DND-41 (cell line): Measurements from ENCODE around the gene RIN1.
A peak's percentile ranks its signal among the peaks of the same experiment; 100 is the strongest.

Source experiments
- ATAC-seq: fragments of 200-7000 bp; cut with Tn5 transposase; 3 replicates; pipeline ENCODE4 v1.9.1; 2021; ENCODE audit warnings: low read depth; ENCODE audit not compliant: insufficient read depth
- DNase-seq: peaks from one replicate; pipeline ENCODE4 v3.0.0-alpha.2; 2020
- H2AFZ ChIP-seq: 2 replicates; pipeline ENCODE4 v1.6.0; 2012; ENCODE audit warnings: low read depth, low read length
- H3K27ac ChIP-seq: 2 replicates; pipeline ENCODE4 v1.5.1; 2012; ENCODE audit warnings: low read length, inconsistent platforms
- H3K27me3 ChIP-seq: fragments of 200-600 bp; sonication (generic); 2 replicates; pipeline ENCODE4 v1.6.0; 2012; ENCODE audit warnings: low read length, mild to moderate bottlenecking, inconsistent platforms; ENCODE audit not compliant: insufficient read depth, poor library complexity
- H3K36me3 ChIP-seq: 2 replicates; pipeline ENCODE4 v1.5.1; 2012; ENCODE audit warnings: low read length, inconsistent platforms; ENCODE audit not compliant: insufficient read depth
- H3K4me1 ChIP-seq: 2 replicates; pipeline ENCODE4 v1.5.1; 2012; ENCODE audit warnings: mild to moderate bottlenecking, low read length; ENCODE audit not compliant: insufficient read depth
- H3K4me2 ChIP-seq: 2 replicates; pipeline ENCODE4 v1.6.0; 2012; ENCODE audit warnings: mild to moderate bottlenecking, moderate library complexity, low read length, inconsistent platforms; ENCODE audit not compliant: insufficient read depth
- H3K4me3 ChIP-seq, 2 experiments: fragments of 200-600 bp in 1 of 2; shearing (Covaris generic) in 1 of 2; 2 replicates each; pipeline ENCODE4 v1.5.1; 2012 to 2016; ENCODE audit warnings: inconsistent platforms in 2 of 2, low read length in 2 of 2, mild to moderate bottlenecking in 2 of 2, low read depth in 1 of 2, moderate library complexity in 1 of 2
- H3K79me2 ChIP-seq: 2 replicates; pipeline ENCODE4 v1.6.0; 2012; ENCODE audit warnings: low read length, inconsistent platforms; ENCODE audit not compliant: insufficient read depth
- H3K9ac ChIP-seq: 2 replicates; pipeline ENCODE4 v1.6.0; 2012; ENCODE audit warnings: low read depth, mild to moderate bottlenecking, inconsistent platforms, low read length, moderate library complexity
- H3K9me3 ChIP-seq: 2 replicates; pipeline ENCODE4 v1.5.1; 2012; ENCODE audit warnings: low read length, moderate library complexity, mild to moderate bottlenecking, inconsistent platforms; ENCODE audit not compliant: insufficient read depth, severe bottlenecking
- H4K20me1 ChIP-seq: 2 replicates; pipeline ENCODE4 v1.6.0; 2012; ENCODE audit warnings: low read length; ENCODE audit not compliant: insufficient read depth
- CTCF ChIP-seq: IDR thresholded peaks from 2 replicates; pipeline ENCODE4 v1.5.1; 2012; ENCODE audit warnings: borderline replicate concordance, low read length, moderate library complexity, mild to moderate bottlenecking; ENCODE audit not compliant: poor library complexity, severe bottlenecking; ENCODE audit errors: extremely low read depth
- EZH2 ChIP-seq: IDR thresholded peaks from 3 replicates; pipeline ENCODE4 v1.6.1; 2012; ENCODE audit warnings: borderline replicate concordance, low read depth, mild to moderate bottlenecking, moderate library complexity, low read length, inconsistent platforms; ENCODE audit not compliant: severe bottlenecking

The RIN1 gene

GRCh38 chr11:66290330-66290621 is 46.0 kb downstream of the RIN1 start:
- Histone ChIP-seq H2AFZ (0 out of 2 replicates have a peak overlapping the region, but pooled peaks have one; percentile 15), H3K4me1 (peaks cover 33% of the 10 kb centered on the region), H3K79me2 (peaks cover 14% of the 10 kb centered on the region), H3K4me2 (peak overlapping the region; percentile 84), H3K36me3 (no peaks in the 10 kb centered on the region), H3K9me3 (no peaks in the 10 kb centered on the region), H3K27me3 (no peaks in the 10 kb centered on the region), H3K9ac (peak overlapping the region; percentile 53; the same call in 1 of the 2 replicates), H4K20me1 (peaks cover 8% of the 10 kb centered on the region; the same call in 1 of the 2 replicates), H3K27ac (no peak overlapping the region), H3K4me3 (peak overlapping the region in 1 of 2 experiments; percentile 96; a peak in 3 of 4 replicates)
- DNase-seq (no peak), ATAC-seq (no peak)
- TF ChIP-seq CTCF = no peak
- no peak for TF ChIP-seq EZH2

GRCh38 chr11:66289548-66290329 is 46.5 kb downstream of the RIN1 start:
- TF ChIP-seq CTCF (no peak), EZH2 (no peak)
- H3K27me3 ChIP-seq = no peaks in the 10 kb centered on the region
- peaks cover 33% of the 10 kb centered on the region for H3K4me1 ChIP-seq
- H3K9me3 ChIP-seq = no peaks in the 10 kb centered on the region
- peak; percentile 66 for ATAC-seq
- peaks cover 14% of the 10 kb centered on the region for H3K79me2 ChIP-seq
- H3K9ac ChIP-seq = peak overlapping the region; percentile 53
- H3K4me2 ChIP-seq = peak overlapping the region; percentile 84
- H3K27ac ChIP-seq = peak overlapping the region; percentile 71
- DNase-seq = peak; percentile 89
- H3K4me3 ChIP-seq = peak overlapping the region; percentile 31 to 96; a peak in 3 of 4 replicates
- peak overlapping the region; percentile 70 for H2AFZ ChIP-seq
- H3K36me3 ChIP-seq = no peaks in the 10 kb centered on the region
- peaks cover 8% of the 10 kb centered on the region; the same call in 1 of the 2 replicates for H4K20me1 ChIP-seq

GRCh38 chr11:66288671-66289547 is 47.3 kb downstream of the RIN1 start, which contains the start of gene YIF1A:
YIF1A (minus strand) TSS chr11:66289143; CDS start chr11:66288985, 158 bp downstream.
- ATAC-seq (peak; percentile 95), DNase-seq (peak; percentile 99)
- Histone ChIP-seq H3K4me1 (peaks cover 33% of the 10 kb centered on the region), H3K9me3 (no peaks in the 10 kb centered on the region), H3K4me2 (peak within 1 kb of the TSS; percentile 84), H3K9ac (peak within 1 kb of the TSS; percentile 78), H4K20me1 (peaks cover 8% of the 10 kb centered on the region), H3K27ac (peak within 1 kb of the TSS; percentile 73), H3K4me3 (peak within 1 kb of the TSS; percentile 87 to 96; a peak in 3 of 4 replicates), H3K27me3 (no peaks in the 10 kb centered on the region), H3K79me2 (peaks cover 14% of the 10 kb centered on the region), H2AFZ (peak within 1 kb of the TSS; percentile 88), H3K36me3 (no peaks in the 10 kb centered on the region)
- no peak for TF ChIP-seq EZH2
- TF ChIP-seq CTCF = peak; percentile 34
